ENCODE results near the gene FSIP1. TPM values are rescaled to one million over a fixed set of nuclear protein-coding genes. Genes with fewer than 3 reads are reported as not detected.
A peak's percentile ranks its signal among the peaks of the same experiment; 100 is the strongest.

Gene FSIP1
- total RNA-seq, 3 donors from 2014 or later = 4.1 to 12.1 (median 5.1) TPM

- intact Hi-C loops (cut with DNase I, micrococcal nuclease) = no loop called here
- TF ChIP-seq CTCF (IDR thresholded peaks at IDR 0.05) = no peak
- ATAC-seq = no peak
- H3K36me3 ChIP-seq (ENCODE audit: low read depth) = no peaks in the 10 kb centered on the region
- DNase-seq = no peak
- no peak overlapping the region for H3K4me3 ChIP-seq
- no peaks in the 10 kb centered on the region for H3K4me1 ChIP-seq (ENCODE audit: low read depth)
- H3K9me3 ChIP-seq = no peaks in the 10 kb centered on the region
Observed at GRCh38 chr15:39564972-39565665, 217.5 kb downstream of the FSIP1 start.

- no peak for ATAC-seq
- intact Hi-C loops (cut with DNase I, micrococcal nuclease) = no loop called here
- Histone ChIP-seq H3K4me1 (ENCODE audit: low read depth) (peaks cover 5% of the 10 kb centered on the region), H3K9me3 (no peaks in the 10 kb centered on the region), H3K36me3 (ENCODE audit: low read depth) (no peaks in the 10 kb centered on the region), H3K4me3 (no peak overlapping the region)
- TF ChIP-seq CTCF (IDR thresholded peaks at IDR 0.05) = no peak
- DNase-seq = no peak
Observed at GRCh38 chr15:39558421-39558820, 224.2 kb downstream of the FSIP1 start.

GRCh38 chr15:39556461-39556860 lies 226.2 kb downstream of the FSIP1 start:
- no peak for DNase-seq
- Histone ChIP-seq H3K9me3 (no peaks in the 10 kb centered on the region), H3K4me3 (no peak overlapping the region), H3K36me3 (ENCODE audit: low read depth) (no peaks in the 10 kb centered on the region), H3K4me1 (ENCODE audit: low read depth) (peaks cover 5% of the 10 kb centered on the region)
- no peak for ATAC-seq
- intact Hi-C loops (cut with DNase I, micrococcal nuclease) = no loop called here
- no peak for TF ChIP-seq CTCF (IDR thresholded peaks at IDR 0.05)

GRCh38 chr15:39555885-39556284 lies 226.8 kb downstream of the FSIP1 start:
- H3K36me3 ChIP-seq (ENCODE audit: low read depth) = no peaks in the 10 kb centered on the region
- DNase-seq (no peak), ATAC-seq (no peak)
- intact Hi-C loops (cut with DNase I, micrococcal nuclease) = no loop called here
- H3K9me3 ChIP-seq = no peaks in the 10 kb centered on the region
- no peak overlapping the region for H3K4me3 ChIP-seq
- H3K4me1 ChIP-seq (ENCODE audit: low read depth) = peaks cover 5% of the 10 kb centered on the region
- no peak for TF ChIP-seq CTCF (IDR thresholded peaks at IDR 0.05)

GRCh38 chr15:39554746-39555387 lies 227.8 kb downstream of the FSIP1 start:
- TF ChIP-seq CTCF (IDR thresholded peaks at IDR 0.05) = no peak
- H3K4me3 ChIP-seq = no peak overlapping the region
- H3K36me3 ChIP-seq (ENCODE audit: low read depth) = no peaks in the 10 kb centered on the region
- H3K4me1 ChIP-seq (ENCODE audit: low read depth) = peaks cover 5% of the 10 kb centered on the region
- no peak for DNase-seq
- intact Hi-C loops (cut with DNase I, micrococcal nuclease) = no loop called here
- ATAC-seq = peak; percentile 9
- H3K9me3 ChIP-seq = no peaks in the 10 kb centered on the region

All from mucosa of descending colon (tissue), 3 donors.